Trophoblast cell (in vitro differentiated cells and primary cell): Measurements from ENCODE around the gene B9D1.

Source experiments
- DNase-seq, 2 donors: peaks; one replicate each; pipeline ENCODE4 v3.0.0-alpha.2; 2016
- H2AFZ ChIP-seq: 2 replicates; pipeline ENCODE4 v1.6.1; 2013; ENCODE audit warnings: low read length, moderate library complexity, mild to moderate bottlenecking; ENCODE audit not compliant: insufficient read depth, poor library complexity
- H2AK5ac ChIP-seq: 2 replicates; pipeline ENCODE4 v1.6.1; 2013; ENCODE audit warnings: mild to moderate bottlenecking, low read length
- H2BK120ac ChIP-seq: 2 replicates; pipeline ENCODE4 v1.6.1; 2013; ENCODE audit warnings: low read length, mild to moderate bottlenecking, moderate library complexity; ENCODE audit not compliant: insufficient read depth, poor library complexity
- H2BK12ac ChIP-seq: 2 replicates; pipeline ENCODE4 v1.6.1; 2013; ENCODE audit warnings: mild to moderate bottlenecking, low read length, moderate library complexity
- H2BK5ac ChIP-seq: 2 replicates; pipeline ENCODE4 v1.6.1; 2013; ENCODE audit warnings: low read length, low read depth, moderate library complexity, mild to moderate bottlenecking; ENCODE audit not compliant: poor library complexity
- H3K14ac ChIP-seq: 2 replicates; pipeline ENCODE4 v1.6.1; 2013; ENCODE audit warnings: mild to moderate bottlenecking, low read length
- H3K18ac ChIP-seq: 2 replicates; pipeline ENCODE4 v1.6.1; 2013; ENCODE audit warnings: mild to moderate bottlenecking, low read length
- H3K23ac ChIP-seq: 2 replicates; pipeline ENCODE4 v1.6.1; 2013; ENCODE audit warnings: low read length
- H3K27ac ChIP-seq: 2 replicates; pipeline ENCODE4 v1.5.1; 2013; ENCODE audit warnings: low read depth, mild to moderate bottlenecking, inconsistent platforms, low read length, moderate library complexity
- H3K27me3 ChIP-seq: 2 replicates; pipeline ENCODE4 v1.6.1; 2013; ENCODE audit warnings: inconsistent platforms, mild to moderate bottlenecking, low read length, moderate library complexity; ENCODE audit not compliant: insufficient read depth
- H3K36me3 ChIP-seq, 2 experiments: 1 replicate in 1 of 2; 2 replicates in 1 of 2; pipeline ENCODE4 v1.6.1; 2013; ENCODE audit warnings: low read length in 2 of 2, mild to moderate bottlenecking in 2 of 2, moderate library complexity in 1 of 2; ENCODE audit not compliant: insufficient read depth in 2 of 2, control insufficient read depth in 1 of 2
- H3K4ac ChIP-seq: 2 replicates; pipeline ENCODE4 v1.6.1; 2013; ENCODE audit warnings: low read depth, mild to moderate bottlenecking, low read length, moderate library complexity
- H3K4me1 ChIP-seq, 2 experiments: 1 replicate in 1 of 2; 2 replicates in 1 of 2; pipeline ENCODE4 v1.6.1; 2013; ENCODE audit warnings: low read length in 2 of 2, mild to moderate bottlenecking in 2 of 2, moderate library complexity in 1 of 2; ENCODE audit not compliant: insufficient read depth in 2 of 2, control insufficient read depth in 1 of 2
- H3K4me2 ChIP-seq: 2 replicates; pipeline ENCODE4 v1.6.1; 2013; ENCODE audit warnings: inconsistent platforms, mild to moderate bottlenecking, low read length, moderate library complexity
- H3K4me3 ChIP-seq: 2 replicates; pipeline ENCODE4 v1.5.1; 2013; ENCODE audit warnings: mild to moderate bottlenecking, low read depth, low read length, inconsistent platforms
- H3K79me1 ChIP-seq: one replicate; pipeline ENCODE4 v1.6.1; 2013; ENCODE audit warnings: low read length
- H3K79me2 ChIP-seq: 2 replicates; pipeline ENCODE4 v1.6.1; 2013; ENCODE audit warnings: low read length, mild to moderate bottlenecking; ENCODE audit not compliant: control insufficient read depth, insufficient read depth, poor library complexity
- H3K9ac ChIP-seq: 2 replicates; pipeline ENCODE4 v1.6.1; 2013; ENCODE audit warnings: mild to moderate bottlenecking, low read length
- H3K9me3 ChIP-seq: 2 replicates; pipeline ENCODE4 v1.6.1; 2013; ENCODE audit warnings: low read depth, mild to moderate bottlenecking, control low read depth, inconsistent platforms, low read length; ENCODE audit not compliant: insufficient read depth
- H4K12ac ChIP-seq: 2 replicates; pipeline ENCODE4 v1.6.1; 2013; ENCODE audit warnings: low read depth, mild to moderate bottlenecking, low read length, moderate library complexity
- H4K8ac ChIP-seq: 2 replicates; pipeline ENCODE4 v1.6.1; 2013; ENCODE audit warnings: low read depth, mild to moderate bottlenecking, low read length, moderate library complexity
- H4K91ac ChIP-seq: one replicate; pipeline ENCODE4 v1.6.1; 2013; ENCODE audit warnings: low read depth, mild to moderate bottlenecking, low read length, moderate library complexity
- WGBS: extraction: QIAGEN DNeasy Blood & Tissue Kit; methylation state at CpG from one replicate; pipeline ENCODE4 v1.1.7; 2013; ENCODE audit warnings: missing lambda C conversion rate; ENCODE audit not compliant: insufficient read length, insufficient coverage; ENCODE audit errors: extremely low coverage; 5-methylcytosine and 5-hydroxymethylcytosine counted together

B9D1 gene

DNA sequence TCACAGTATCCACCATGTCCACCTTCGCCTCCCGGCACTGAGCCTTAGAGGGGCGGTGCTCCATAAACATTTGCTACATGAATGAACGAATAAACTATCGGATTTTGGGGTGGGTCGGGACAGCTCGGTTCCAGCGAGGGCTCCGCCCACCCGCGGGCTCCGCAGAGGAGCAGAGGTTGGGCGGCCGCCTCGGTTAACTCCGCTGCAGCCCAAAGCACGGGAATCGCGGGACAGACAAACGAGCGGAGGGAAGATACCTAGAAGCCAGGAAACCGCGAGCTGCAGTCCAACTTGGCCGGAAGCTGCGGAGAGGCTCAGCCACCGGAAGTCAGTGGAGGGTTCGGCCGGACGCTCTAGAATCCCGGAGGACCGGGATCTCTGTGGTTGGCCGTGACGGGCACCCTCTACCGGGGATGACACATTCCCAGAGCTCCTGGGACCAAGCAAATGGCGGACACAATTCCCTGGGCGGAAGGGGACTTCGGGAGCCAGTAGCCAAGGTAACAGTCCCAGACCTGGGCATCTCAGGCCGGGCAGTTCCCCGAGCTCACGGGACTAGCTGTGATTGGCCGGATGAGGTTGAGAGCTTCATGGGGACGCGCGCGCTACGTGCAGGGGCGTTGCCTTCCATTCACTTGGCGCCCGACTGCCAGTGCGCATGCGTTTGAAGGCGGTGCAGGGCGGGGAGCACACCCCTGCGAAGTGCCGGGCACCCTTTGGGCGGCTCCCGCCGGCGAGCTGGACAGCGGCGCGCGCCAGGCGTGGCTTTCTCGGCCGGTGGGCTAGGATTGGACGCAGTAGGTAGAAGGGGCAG is 15.3 kb upstream of the B9D1 start:
- Histone ChIP-seq H3K14ac (peak overlapping the region; percentile 79), H3K79me1 (peaks cover 6% of the 10 kb centered on the region), H3K4me3 (peak overlapping the region; percentile 77), H3K27ac (peak overlapping the region; percentile 97), H4K12ac (peak overlapping the region; percentile 5), H3K79me2 (peaks cover 9% of the 10 kb centered on the region), H3K4me1 (peaks cover 6 to 7% of the 10 kb centered on the region in 2 experiments), H3K9me3 (no peaks in the 10 kb centered on the region), H3K18ac (peak overlapping the region; percentile 51), H2BK120ac (peak overlapping the region; percentile 81), H3K9ac (peak overlapping the region; percentile 18), H2AK5ac (no peak overlapping the region), H2AFZ (peak overlapping the region; percentile 9), H2BK5ac (peak overlapping the region; percentile 82), H3K36me3 (peaks cover 30 to 36% of the 10 kb centered on the region in 2 experiments), H3K4me2 (peak overlapping the region; percentile 73), H3K23ac (no peak overlapping the region), H4K91ac (peak overlapping the region; percentile 33), H3K27me3 (no peaks in the 10 kb centered on the region), H3K4ac (peak overlapping the region; percentile 36), H4K8ac (peak overlapping the region; percentile 75), H2BK12ac (no peak overlapping the region)
- peak; percentile 99 for DNase-seq
- no CpG with 5 or more reads among the region's 67 CpGs for WGBS

DNA sequence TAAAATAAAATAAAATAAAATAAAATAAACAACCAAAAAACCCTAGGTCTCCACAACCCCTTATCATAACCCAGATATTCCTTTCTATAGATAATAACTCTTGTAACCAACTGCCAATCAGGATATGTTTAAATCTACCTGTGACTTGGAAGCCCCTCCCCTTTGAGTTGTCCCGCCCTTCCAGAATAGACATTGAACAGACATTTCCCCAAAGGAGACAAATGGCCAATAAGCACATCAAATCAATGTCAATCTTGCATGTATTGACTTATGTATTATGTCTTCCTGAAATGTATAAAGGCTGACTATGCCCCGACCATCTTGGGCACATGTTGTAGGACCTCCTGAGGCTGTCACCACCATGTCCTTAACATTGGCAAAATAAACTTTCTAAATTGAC is 14.3 kb upstream of the B9D1 start:
- Histone ChIP-seq H2BK120ac (no peak overlapping the region), H3K18ac (no peak overlapping the region), H4K12ac (no peak overlapping the region), H3K4me3 (no peak overlapping the region), H2AFZ (no peak overlapping the region), H3K4ac (no peak overlapping the region), H4K8ac (no peak overlapping the region), H3K27ac (no peak overlapping the region), H3K79me2 (peaks cover 9% of the 10 kb centered on the region), H3K23ac (no peak overlapping the region), H3K4me2 (peak overlapping the region; percentile 73), H3K36me3 (peaks cover 20 to 26% of the 10 kb centered on the region in 2 experiments), H3K79me1 (peaks cover 6% of the 10 kb centered on the region), H3K14ac (no peak overlapping the region), H3K9me3 (no peaks in the 10 kb centered on the region), H4K91ac (no peak overlapping the region), H3K27me3 (no peaks in the 10 kb centered on the region), H2BK12ac (no peak overlapping the region), H2BK5ac (no peak overlapping the region), H2AK5ac (no peak overlapping the region), H3K4me1 (peaks cover 6 to 7% of the 10 kb centered on the region in 2 experiments), H3K9ac (no peak overlapping the region)
- no CpG with 5 or more reads among the region's 2 CpGs for WGBS
- DNase-seq: peak; percentile 15 to 59

DNA sequence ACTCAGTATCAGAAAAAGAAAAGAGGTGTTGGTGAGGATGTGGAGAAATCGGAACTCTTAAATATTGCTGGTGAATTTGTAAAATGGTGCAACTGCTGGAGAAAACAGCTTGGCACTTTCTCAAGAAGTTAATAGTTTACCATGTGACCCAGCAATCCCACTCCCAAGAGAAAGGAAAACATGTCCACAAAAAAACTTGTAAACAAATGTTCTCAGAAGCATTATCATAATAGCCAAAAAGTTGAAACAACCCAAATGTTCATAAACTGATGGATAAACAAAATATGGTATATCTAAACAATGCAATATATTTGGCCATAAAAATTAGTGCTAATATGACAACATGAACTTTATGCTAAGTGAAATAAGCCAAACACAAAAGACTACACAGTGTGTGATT is 13.2 kb upstream of the B9D1 start:
- no peak overlapping the region for H2BK5ac ChIP-seq
- H3K79me2 ChIP-seq: peaks cover 9% of the 10 kb centered on the region
- H3K9me3 ChIP-seq: peaks cover 4% of the 10 kb centered on the region
- H3K36me3 ChIP-seq: peaks cover 9 to 15% of the 10 kb centered on the region in 2 experiments
- no peak overlapping the region for H3K4me3 ChIP-seq
- no peak overlapping the region for H3K4ac ChIP-seq
- peaks cover 7% of the 10 kb centered on the region in 2 experiments for H3K4me1 ChIP-seq
- no peak overlapping the region for H2BK12ac ChIP-seq
- H2AFZ ChIP-seq: no peak overlapping the region
- H3K14ac ChIP-seq: no peak overlapping the region
- no peak overlapping the region for H3K23ac ChIP-seq
- H4K91ac ChIP-seq: no peak overlapping the region
- H2AK5ac ChIP-seq: no peak overlapping the region
- H3K9ac ChIP-seq: no peak overlapping the region
- no peak overlapping the region for H3K27ac ChIP-seq
- no peak overlapping the region for H4K8ac ChIP-seq
- no CpG with 5 or more reads among the region's 1 CpG for WGBS
- peaks cover 6% of the 10 kb centered on the region for H3K79me1 ChIP-seq
- no peak overlapping the region for H4K12ac ChIP-seq
- H3K27me3 ChIP-seq: no peaks in the 10 kb centered on the region
- DNase-seq: no peak
- H3K4me2 ChIP-seq: no peak overlapping the region
- H3K18ac ChIP-seq: no peak overlapping the region
- no peak overlapping the region for H2BK120ac ChIP-seq

- no peak overlapping the region for H3K14ac ChIP-seq
- no peak overlapping the region for H4K91ac ChIP-seq
- no peak overlapping the region for H3K4me3 ChIP-seq
- H3K4ac ChIP-seq: no peak overlapping the region
- no peak overlapping the region for H3K18ac ChIP-seq
- WGBS: no CpG with 5 or more reads among the region's 5 CpGs
- no peak overlapping the region for H3K27ac ChIP-seq
- H3K79me2 ChIP-seq: peaks cover 9% of the 10 kb centered on the region
- H3K79me1 ChIP-seq: peaks cover 6% of the 10 kb centered on the region
- H3K9ac ChIP-seq: no peak overlapping the region
- H2BK12ac ChIP-seq: no peak overlapping the region
- peaks cover 3 to 9% of the 10 kb centered on the region in 2 experiments for H3K4me1 ChIP-seq
- no peak overlapping the region for H3K23ac ChIP-seq
- no peak overlapping the region for H4K12ac ChIP-seq
- no peak overlapping the region for H2AFZ ChIP-seq
- no peak overlapping the region for H2AK5ac ChIP-seq
- no peaks in the 10 kb centered on the region for H3K27me3 ChIP-seq
- H3K36me3 ChIP-seq: peaks cover 0 to 1% of the 10 kb centered on the region in 2 experiments
- H2BK120ac ChIP-seq: no peak overlapping the region
- no peak overlapping the region for H2BK5ac ChIP-seq
- H4K8ac ChIP-seq: no peak overlapping the region
- H3K9me3 ChIP-seq: peaks cover 4% of the 10 kb centered on the region
- H3K4me2 ChIP-seq: no peak overlapping the region
- DNase-seq: no peak
These were observed 11.6 kb upstream of the B9D1 start for GRCh38 chr17:19374136-19374535.
